ENCODE results near the gene GNAL. TPM values are rescaled to one million over a fixed set of nuclear protein-coding genes. Genes with fewer than 3 reads are reported as not detected.

GNAL gene
- total RNA-seq, 1 experiment from 2014 or later: 28.4 TPM

DNA sequence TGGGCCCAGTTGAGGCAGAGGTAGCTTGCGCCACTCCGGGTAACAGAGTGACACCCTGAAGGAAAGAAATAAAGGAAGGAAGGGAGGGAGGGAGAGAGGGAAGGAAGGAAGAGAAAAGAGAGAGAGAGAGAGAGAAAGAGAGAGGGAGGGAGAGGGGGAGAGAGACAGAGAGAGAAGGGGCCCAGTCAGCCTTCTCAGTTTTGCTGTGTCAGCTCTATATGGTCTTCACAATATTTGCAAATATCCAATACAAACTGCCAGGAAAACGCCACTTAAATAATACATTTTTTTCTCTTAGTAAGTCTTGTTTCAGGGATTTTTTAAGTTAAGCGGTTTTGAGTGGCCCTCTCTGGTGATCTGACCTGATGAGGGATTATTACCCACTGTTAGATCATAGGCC lies 156.6 kb downstream of the GNAL start:
- Mint-ChIP-seq H3K36me3 (ENCODE audit: insufficient read depth, unreplicated experiment) (peaks cover 10% of the 10 kb centered on the region), H3K4me3 (ENCODE audit: unreplicated experiment) (no peak overlapping the region), H3K27ac (ENCODE audit: unreplicated experiment) (peak overlapping the region; percentile 77), H3K27me3 (ENCODE audit: insufficient read depth, unreplicated experiment) (no peaks in the 10 kb centered on the region), H3K4me1 (ENCODE audit: low read depth, unreplicated experiment) (peaks cover 32% of the 10 kb centered on the region), H3K9me3 (ENCODE audit: unreplicated experiment) (no peaks in the 10 kb centered on the region)
- no peaks in the 10 kb centered on the region for H3K9me3 ChIP-seq
- no peak overlapping the region for H3K4me3 ChIP-seq (ENCODE audit: low read depth, low read length)
- no peaks in the 10 kb centered on the region for H3K27me3 ChIP-seq (replicated peaks; ENCODE audit: control insufficient read depth, insufficient read depth, low read length)
- ChIA-PET POLR2A (no interaction called here), CTCF (no interaction called here)
- no peak for DNase-seq
- peaks cover 48% of the 10 kb centered on the region for H3K4me1 ChIP-seq
- H3K36me3 ChIP-seq (ENCODE audit: control insufficient read depth, insufficient read depth, low read length): no peaks in the 10 kb centered on the region
- no TSS peak for BruUV-seq (replicated peaks)
- intact Hi-C loops (cut with micrococcal nuclease; ENCODE audit: unreplicated experiment): no loop called here
- TF ChIP-seq, protein P1, sequence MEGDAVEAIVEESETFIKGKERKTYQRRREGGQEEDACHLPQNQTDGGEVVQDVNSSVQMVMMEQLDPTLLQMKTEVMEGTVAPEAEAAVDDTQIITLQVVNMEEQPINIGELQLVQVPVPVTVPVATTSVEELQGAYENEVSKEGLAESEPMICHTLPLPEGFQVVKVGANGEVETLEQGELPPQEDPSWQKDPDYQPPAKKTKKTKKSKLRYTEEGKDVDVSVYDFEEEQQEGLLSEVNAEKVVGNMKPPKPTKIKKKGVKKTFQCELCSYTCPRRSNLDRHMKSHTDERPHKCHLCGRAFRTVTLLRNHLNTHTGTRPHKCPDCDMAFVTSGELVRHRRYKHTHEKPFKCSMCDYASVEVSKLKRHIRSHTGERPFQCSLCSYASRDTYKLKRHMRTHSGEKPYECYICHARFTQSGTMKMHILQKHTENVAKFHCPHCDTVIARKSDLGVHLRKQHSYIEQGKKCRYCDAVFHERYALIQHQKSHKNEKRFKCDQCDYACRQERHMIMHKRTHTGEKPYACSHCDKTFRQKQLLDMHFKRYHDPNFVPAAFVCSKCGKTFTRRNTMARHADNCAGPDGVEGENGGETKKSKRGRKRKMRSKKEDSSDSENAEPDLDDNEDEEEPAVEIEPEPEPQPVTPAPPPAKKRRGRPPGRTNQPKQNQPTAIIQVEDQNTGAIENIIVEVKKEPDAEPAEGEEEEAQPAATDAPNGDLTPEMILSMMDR (IDR thresholded peaks at IDR 0.05; ENCODE audit: insufficient read depth in 1 of 2, low read depth in 1 of 2, low read length in 1 of 2, severe bottlenecking in 1 of 2, unreplicated experiment in 1 of 2): no peak

DNA sequence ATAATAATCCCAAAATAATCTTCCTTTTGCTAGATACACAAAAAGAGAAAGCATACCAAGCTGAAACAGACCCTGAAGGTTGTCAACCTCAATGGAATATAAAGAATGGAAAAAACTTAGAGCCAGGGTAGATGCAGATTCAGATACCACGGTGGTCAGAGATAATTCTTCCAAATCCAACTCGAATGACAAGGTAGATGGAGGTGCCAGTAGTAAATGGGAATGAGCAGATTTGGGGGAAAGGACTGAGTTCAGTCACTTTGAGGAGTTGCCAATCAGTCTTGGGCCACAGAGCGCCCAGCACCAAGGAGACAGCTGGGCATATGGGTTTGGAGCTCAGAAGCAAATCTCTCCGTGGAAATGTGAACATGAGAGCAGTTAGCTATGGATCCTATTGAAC lies 158.7 kb downstream of the GNAL start:
- intact Hi-C loops (cut with micrococcal nuclease; ENCODE audit: unreplicated experiment): no loop called here
- ChIA-PET CTCF (no interaction called here), POLR2A (interaction anchor here (0.7 to 4.9 kb wide), 2 partner anchors 8 to 13 kb away, joined by 3 to 70 read pairs; no protein-coding TSS in a partner anchor)
- Histone ChIP-seq H3K27me3 (replicated peaks; ENCODE audit: control insufficient read depth, insufficient read depth, low read length) (no peaks in the 10 kb centered on the region), H3K36me3 (ENCODE audit: control insufficient read depth, insufficient read depth, low read length) (no peaks in the 10 kb centered on the region), H3K4me3 (ENCODE audit: low read depth, low read length) (no peak overlapping the region), H3K4me1 (peaks cover 30% of the 10 kb centered on the region), H3K9me3 (no peaks in the 10 kb centered on the region)
- TF ChIP-seq, protein P1 (IDR thresholded peaks at IDR 0.05; ENCODE audit: insufficient read depth in 1 of 2, low read depth in 1 of 2, low read length in 1 of 2, severe bottlenecking in 1 of 2, unreplicated experiment in 1 of 2): no peak
- Mint-ChIP-seq H3K9me3 (ENCODE audit: unreplicated experiment) (no peaks in the 10 kb centered on the region), H3K4me1 (ENCODE audit: low read depth, unreplicated experiment) (peaks cover 31% of the 10 kb centered on the region), H3K27me3 (ENCODE audit: insufficient read depth, unreplicated experiment) (no peaks in the 10 kb centered on the region), H3K27ac (ENCODE audit: unreplicated experiment) (peak overlapping the region; percentile 93), H3K4me3 (ENCODE audit: unreplicated experiment) (no peak overlapping the region), H3K36me3 (ENCODE audit: insufficient read depth, unreplicated experiment) (peaks cover 23% of the 10 kb centered on the region)
- BruUV-seq (replicated peaks): no TSS peak
- no peak for DNase-seq

DNA sequence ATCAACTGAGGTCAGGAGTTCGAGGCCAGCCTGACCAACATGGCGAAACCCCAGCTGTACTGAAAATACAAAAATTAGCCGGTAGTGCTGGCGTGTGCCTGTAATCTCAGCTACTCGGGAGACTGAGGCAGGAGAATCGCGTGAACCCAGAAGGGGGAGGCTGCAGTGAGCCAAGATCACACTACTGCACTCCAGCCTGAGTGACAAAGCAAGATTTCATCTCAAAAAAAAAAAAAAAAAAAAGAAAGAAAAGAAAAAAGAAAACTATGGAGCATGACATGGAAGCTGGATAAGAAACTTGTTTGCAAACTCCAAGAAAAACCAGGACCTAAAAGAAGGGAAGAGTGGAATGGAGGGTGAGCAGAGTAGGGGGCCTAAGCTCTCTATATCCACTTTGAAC lies 160.2 kb downstream of the GNAL start:
- peak overlapping the region; percentile 93 for H3K27ac Mint-ChIP-seq (ENCODE audit: unreplicated experiment)
- DNase-seq: no peak
- intact Hi-C loops (cut with micrococcal nuclease; ENCODE audit: unreplicated experiment): no loop called here
- peaks cover 23% of the 10 kb centered on the region for H3K36me3 Mint-ChIP-seq (ENCODE audit: insufficient read depth, unreplicated experiment)
- Histone ChIP-seq H3K4me1 (peaks cover 41% of the 10 kb centered on the region), H3K36me3 (ENCODE audit: control insufficient read depth, insufficient read depth, low read length) (no peaks in the 10 kb centered on the region), H3K9me3 (no peaks in the 10 kb centered on the region), H3K4me3 (ENCODE audit: low read depth, low read length) (no peak overlapping the region), H3K27me3 (replicated peaks; ENCODE audit: control insufficient read depth, insufficient read depth, low read length) (no peaks in the 10 kb centered on the region)
- peak overlapping the region; percentile 93 for H3K4me3 Mint-ChIP-seq (ENCODE audit: unreplicated experiment)
- ChIA-PET CTCF (interaction anchor here (0.6 to 1.6 kb wide), 3 partner anchors 9 to 15 kb away, joined by 3 to 8 read pairs (median 3); no protein-coding TSS in a partner anchor), POLR2A (interaction anchor here (1.2 to 4.9 kb wide), 3 partner anchors 9 to 131 kb away, joined by 4 to 70 read pairs (median 5); no protein-coding TSS in a partner anchor)
- H3K4me1 Mint-ChIP-seq (ENCODE audit: low read depth, unreplicated experiment): peaks cover 30% of the 10 kb centered on the region
- TF ChIP-seq, protein P1 (IDR thresholded peaks at IDR 0.05; ENCODE audit: insufficient read depth in 1 of 2, low read depth in 1 of 2, low read length in 1 of 2, severe bottlenecking in 1 of 2, unreplicated experiment in 1 of 2): no peak
- H3K27me3 Mint-ChIP-seq (ENCODE audit: insufficient read depth, unreplicated experiment): no peaks in the 10 kb centered on the region
- no peaks in the 10 kb centered on the region for H3K9me3 Mint-ChIP-seq (ENCODE audit: unreplicated experiment)
- no TSS peak for BruUV-seq (replicated peaks)

Data from Caco-2 (cell line).